Left colon (tissue), 2 donors: Measurements from ENCODE around the gene RAB11FIP5. TPM values are rescaled to one million over a fixed set of nuclear protein-coding genes. Genes with fewer than 3 reads are reported as not detected.
"Not testable (repeated sequence)": the region's sequence is repeated elsewhere in the genome, so short reads cannot be mapped to it uniquely, and the experiment has no call there.

Source experiments
- ATAC-seq: fragments of 200-7000 bp; cut with Tn5 transposase; one replicate; pipeline ENCODE4 v1.9.1; 2020; ENCODE audit warnings: mild to moderate bottlenecking, moderate library complexity
- DNase-seq, 2 donors: peaks; one replicate each; pipeline ENCODE4 v3.0.0-alpha.2; 2020
- intact Hi-C, 2 donors: fragments of 100-400 bp; cut with DNase I in 1 of 2; cut with micrococcal nuclease in 1 of 2; formaldehyde crosslinking; loops; one replicate each; pipeline versions ENCODE4 v1.11.2 to v1.14.0; 2022; cut with DNase I, micrococcal nuclease
- total RNA-seq, 2 donors: library from RNA; stranded (reverse); fragmentation: NEBNext Ultra II Directional; extraction: Animal tissue kit (Norgen Biotek cat#: 25700); gene quantifications; one replicate each; pipeline ENCODE4 v1.2.1, GENCODE V29; 2021
- donor health status: DM: no; HTN: no; CAD: no.
- donor health status: DM: yes; HTN: yes; CAD: no.

RAB11FIP5 gene
- total RNA-seq, 2 donors from 2014 or later, result 19.3 to 19.7 TPM

GRCh38 chr2:73111073-73112025, 1.4 kb downstream of the RAB11FIP5 start:
- DNase-seq (peak; percentile 55 to 58), ATAC-seq (peak; percentile 66)
- intact Hi-C loops, result no loop called here

GRCh38 chr2:73110168-73111072, 2.3 kb downstream of the RAB11FIP5 start:
- peak; percentile 25 for ATAC-seq
- no peak for DNase-seq
- intact Hi-C loops, result no loop called here

- intact Hi-C loops, result no loop called here
- ATAC-seq (no peak), DNase-seq (no peak)
Measured at GRCh38 chr2:73109431-73110167, 3.1 kb downstream of the RAB11FIP5 start.

GRCh38 chr2:73107211-73107926, 5.4 kb downstream of the RAB11FIP5 start:
- intact Hi-C loops, result no loop called here
- DNase-seq, result peak in 1 of 2 donors; percentile 15
- no peak for ATAC-seq

GRCh38 chr2:73106791-73107190, 6.0 kb downstream of the RAB11FIP5 start:
- ATAC-seq (no peak), DNase-seq (no peak)
- intact Hi-C loops, result no loop called here

- intact Hi-C loops, result no loop called here
- no peak for DNase-seq
- ATAC-seq, result no peak
Measured at GRCh38 chr2:73105511-73105971, 7.2 kb downstream of the RAB11FIP5 start.

GRCh38 chr2:73104933-73105332, 7.8 kb downstream of the RAB11FIP5 start:
- DNase-seq, result no peak
- no peak for ATAC-seq
- intact Hi-C loops, result no loop called here

GRCh38 chr2:73103018-73103542, 9.7 kb downstream of the RAB11FIP5 start:
- DNase-seq (peak in 1 of 2 donors; percentile 35), ATAC-seq (peak; percentile 64)
- intact Hi-C loops, result no loop called here

GRCh38 chr2:73101626-73102256, 11.0 kb downstream of the RAB11FIP5 start:
- intact Hi-C loops, result no loop called here

GRCh38 chr2:73100956-73101355, 11.8 kb downstream of the RAB11FIP5 start:
- intact Hi-C loops, result no loop called here
- ATAC-seq (no peak), DNase-seq (no peak)

More at GRCh38 chr2:73101626-73102256, 11.0 kb downstream of the RAB11FIP5 start:
- ATAC-seq (no peak), DNase-seq (no peak)

- intact Hi-C loops, result loop anchor here in 1 of 2 donors (10.0 kb wide), 1 partner anchor 55 kb away; no protein-coding TSS in a partner anchor
- ATAC-seq, result no peak
- DNase-seq, result no peak
Measured at GRCh38 chr2:73099486-73099885, 13.3 kb downstream of the RAB11FIP5 start.

GRCh38 chr2:73095910-73096309, 16.8 kb downstream of the RAB11FIP5 start:
- intact Hi-C loops, result loop anchor here in 1 of 2 donors (10.0 kb wide), 1 partner anchor 59 kb away; no protein-coding TSS in a partner anchor
- ATAC-seq (no peak), DNase-seq (no peak)

GRCh38 chr2:73093601-73094218, 19.0 kb downstream of the RAB11FIP5 start:
- intact Hi-C loops, result loop anchor here in 1 of 2 donors (10.0 kb wide), 1 partner anchor 61 kb away; no protein-coding TSS in a partner anchor
- DNase-seq, ATAC-seq: not testable (repeated sequence)

- ATAC-seq (no peak), DNase-seq (no peak)
- intact Hi-C loops, result loop anchor here in 1 of 2 donors (10.0 kb wide), 1 partner anchor 63 kb away; no protein-coding TSS in a partner anchor
Measured at GRCh38 chr2:73092146-73092783, 20.5 kb downstream of the RAB11FIP5 start.

GRCh38 chr2:73091696-73092095, 21.1 kb downstream of the RAB11FIP5 start:
- DNase-seq (no peak), ATAC-seq (no peak)
- intact Hi-C loops, result loop anchor here in 1 of 2 donors (10.0 kb wide), 1 partner anchor 63 kb away; no protein-coding TSS in a partner anchor

GRCh38 chr2:73091164-73091563, 21.6 kb downstream of the RAB11FIP5 start:
- intact Hi-C loops, result loop anchor here in 1 of 2 donors (10.0 kb wide), 1 partner anchor 64 kb away; no protein-coding TSS in a partner anchor
- DNase-seq (no peak), ATAC-seq (no peak)
